GM20431 (cell line): ENCODE data around the gene OR5F1.

Experiments used
- in situ Hi-C: fragments of 300-500 bp; cut with MseI, MboI; formaldehyde crosslinking; loops from one replicate; pipeline ENCODE4 v1.15.0; 2020; ENCODE audit warnings: low sequenced_read_pairs; ENCODE audit not compliant: unreplicated experiment

The OR5F1 gene

DNA sequence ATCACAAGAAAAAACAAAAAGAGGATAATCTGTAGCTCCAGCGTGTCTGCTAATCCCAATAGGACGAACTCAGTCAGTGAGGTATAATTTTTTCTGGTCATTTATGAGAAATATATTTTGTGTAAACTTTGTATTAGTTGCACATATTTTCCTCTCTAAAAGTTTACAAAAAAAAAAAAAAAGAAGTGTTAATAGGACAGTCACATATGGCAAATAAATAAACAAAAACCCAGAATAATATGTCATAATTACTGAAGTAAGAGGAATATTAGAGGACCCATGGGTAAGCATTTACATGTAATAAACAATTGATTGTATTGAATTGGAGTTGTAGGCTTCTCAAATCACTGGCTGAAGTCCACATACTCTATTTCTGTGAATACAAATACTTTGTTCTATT lies at the start of gene OR5F1:
Gene OR5F1, minus strand, starts transcription at position 101 of the 400 bp plus-strand sequence. Its CDS starts 0 bp downstream, at position 101.
- in situ Hi-C loops: no loop called here

DNA sequence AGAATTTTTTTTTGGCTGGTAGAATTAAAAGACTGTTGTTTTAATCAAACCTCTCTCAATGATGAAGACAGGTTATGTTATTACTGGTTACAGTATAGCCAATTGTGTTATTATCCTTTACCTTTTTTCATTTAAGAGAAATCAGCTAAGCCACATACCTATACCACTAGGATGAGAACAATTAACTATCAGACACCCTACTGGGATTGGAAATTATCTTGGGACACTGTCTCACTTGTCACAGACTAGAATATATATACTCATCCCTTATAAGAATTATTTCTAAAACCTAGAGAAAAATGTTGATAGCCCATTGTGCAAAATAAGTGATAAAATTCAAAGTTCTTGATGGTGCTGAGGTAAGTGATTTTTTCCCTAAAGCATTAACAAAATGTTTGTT lies 32.9 kb upstream of the OR5F1 start, which contains the start of gene OR5AS1:
Gene OR5AS1, plus strand, starts transcription at position 301 of the 400 bp plus-strand sequence. CDS start 2,765 bp downstream, outside the sequence.
- in situ Hi-C loops: no loop called here

DNA sequence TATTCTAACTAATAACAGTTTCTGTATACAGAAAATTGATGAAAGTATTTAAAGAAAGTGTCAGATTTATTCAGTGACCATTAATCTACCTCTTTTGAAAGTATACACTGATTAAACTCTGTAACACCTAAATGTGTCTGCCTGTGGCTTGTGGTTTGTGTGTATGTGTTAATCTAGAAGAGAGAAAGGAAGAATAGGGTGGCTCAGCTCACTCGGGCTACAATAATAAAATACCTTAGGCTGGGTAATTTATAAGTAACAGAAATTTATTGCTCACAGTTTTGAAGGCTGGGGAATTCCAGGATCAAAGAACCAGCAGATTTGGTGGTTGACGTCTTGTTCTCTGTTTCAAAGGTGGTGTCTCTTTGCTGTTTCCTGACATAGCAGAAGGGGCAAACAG lies 19.4 kb upstream of the OR5F1 start:
- in situ Hi-C loops: no loop called here

DNA sequence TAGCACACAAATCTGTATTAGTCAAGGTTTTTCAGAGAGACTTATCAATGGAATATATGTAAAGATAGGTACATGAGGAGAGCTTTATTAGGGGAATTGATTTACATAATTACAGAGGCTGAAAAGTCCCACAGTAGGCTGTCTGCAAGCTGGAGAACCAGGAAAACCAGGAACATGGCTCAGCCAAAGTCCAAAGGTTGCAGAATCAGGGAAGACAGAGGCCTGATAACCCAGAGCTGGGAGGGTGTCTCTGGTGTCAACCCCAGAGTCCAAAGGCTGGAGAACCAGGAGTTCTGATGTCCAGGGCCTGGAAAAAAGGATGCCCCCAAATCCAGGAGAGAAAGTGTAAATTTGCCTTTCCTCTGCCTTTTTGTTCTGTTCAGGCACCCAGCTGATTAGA lies 16.3 kb upstream of the OR5F1 start:
- in situ Hi-C loops: no loop called here

DNA sequence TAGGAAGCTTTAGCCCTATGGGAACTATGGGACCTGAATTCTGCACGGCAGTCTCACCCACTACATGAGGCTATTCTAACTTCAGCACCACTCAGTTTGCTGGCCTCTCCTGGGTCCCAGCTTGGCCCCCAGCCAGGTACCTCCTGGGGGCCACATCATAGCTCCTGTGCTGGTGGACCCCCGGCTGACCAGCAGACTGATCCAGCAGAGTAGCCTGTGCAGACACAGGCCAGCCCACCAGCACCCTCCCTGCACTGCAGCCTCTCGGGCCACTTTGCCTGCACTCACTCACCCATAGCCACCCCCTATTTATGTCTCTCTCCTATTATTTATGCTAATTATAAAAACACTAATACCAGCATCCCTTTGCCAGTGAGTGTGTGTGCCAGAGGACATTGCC lies 23.5 kb downstream of the OR5F1 start:
- in situ Hi-C loops: no loop called here

DNA sequence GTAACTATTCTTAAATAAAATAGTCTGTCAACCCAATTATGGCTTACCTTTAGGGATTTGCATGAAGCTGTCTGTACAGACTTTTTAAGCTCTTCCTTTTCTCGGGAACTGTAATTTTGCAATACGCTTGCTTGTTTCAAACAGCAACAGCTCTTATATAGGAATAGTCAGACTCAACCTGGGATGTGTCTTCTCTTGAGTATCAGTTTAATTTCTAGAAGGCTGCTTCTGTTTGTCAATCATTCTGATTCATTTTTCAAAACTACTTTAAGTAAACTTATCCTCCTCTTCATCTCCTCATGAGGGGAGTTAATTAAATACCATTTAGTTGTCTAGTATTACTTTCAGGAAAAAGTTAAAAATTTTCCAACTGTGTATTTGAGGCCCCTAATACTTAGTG lies 24.6 kb downstream of the OR5F1 start, which contains the start of gene OR10AG1:
Gene OR10AG1, minus strand, starts transcription at position 101 of the 400 bp plus-strand sequence. Its CDS starts 38 bp downstream, at position 63.
- in situ Hi-C loops: no loop called here

DNA sequence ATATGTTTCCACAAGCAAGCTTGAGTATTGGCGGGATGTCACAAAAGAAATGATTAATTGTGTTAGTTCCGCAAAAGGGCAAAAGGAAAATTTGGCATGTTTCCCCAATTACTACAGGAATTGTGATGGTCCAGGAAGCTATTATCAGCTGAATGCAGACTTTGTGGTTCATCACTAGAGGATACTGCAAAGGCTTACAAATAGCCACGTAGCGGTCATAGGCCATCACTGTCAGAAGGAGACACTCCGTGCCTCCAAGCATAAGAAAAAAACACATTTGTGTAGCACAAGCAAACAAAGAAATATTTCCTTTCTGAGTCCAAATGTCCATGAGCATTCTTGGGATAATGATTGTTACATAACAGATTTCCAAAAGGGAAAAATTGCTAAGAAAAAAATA lies 26.5 kb downstream of the OR5F1 start:
- in situ Hi-C loops: no loop called here

DNA sequence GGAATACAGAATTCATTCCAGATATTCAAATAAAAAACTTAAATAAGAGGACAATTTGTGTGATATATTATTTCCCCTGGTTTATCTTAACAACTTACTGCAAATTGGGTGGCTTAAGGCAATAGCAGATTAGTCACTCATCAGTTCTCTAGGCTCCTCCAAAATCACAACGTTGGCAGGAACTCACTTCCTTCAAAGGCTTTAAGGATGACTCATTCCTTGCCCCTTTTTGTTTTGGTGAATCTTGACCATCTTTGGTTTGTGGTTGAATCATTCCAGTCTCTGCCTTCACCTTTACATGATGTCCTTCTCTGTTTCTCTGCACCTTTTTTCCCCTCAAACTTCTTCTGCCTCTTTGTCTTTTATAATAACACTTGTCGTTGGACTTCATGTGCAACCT lies 28.0 kb downstream of the OR5F1 start:
- in situ Hi-C loops: no loop called here

DNA sequence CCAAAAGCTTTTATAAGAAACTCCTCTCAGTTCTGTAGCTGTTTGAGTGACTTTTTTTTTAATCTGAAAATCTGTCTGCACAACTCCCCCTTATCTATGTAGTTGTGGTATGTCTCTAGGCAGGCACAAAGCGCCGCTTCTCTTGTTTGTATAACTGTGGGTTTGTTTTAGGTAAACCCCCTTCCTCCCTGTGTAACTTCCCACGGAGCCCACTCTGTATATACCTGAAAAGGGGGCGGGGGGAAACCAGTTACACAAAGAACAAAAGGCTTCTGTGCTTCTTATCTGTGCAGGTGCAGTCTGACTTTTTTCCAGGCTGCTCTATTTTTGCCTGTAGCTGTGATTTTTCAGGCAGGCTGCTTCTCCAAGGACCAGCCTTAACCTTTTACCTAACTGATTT lies 37.9 kb downstream of the OR5F1 start:
- in situ Hi-C loops: no loop called here

DNA sequence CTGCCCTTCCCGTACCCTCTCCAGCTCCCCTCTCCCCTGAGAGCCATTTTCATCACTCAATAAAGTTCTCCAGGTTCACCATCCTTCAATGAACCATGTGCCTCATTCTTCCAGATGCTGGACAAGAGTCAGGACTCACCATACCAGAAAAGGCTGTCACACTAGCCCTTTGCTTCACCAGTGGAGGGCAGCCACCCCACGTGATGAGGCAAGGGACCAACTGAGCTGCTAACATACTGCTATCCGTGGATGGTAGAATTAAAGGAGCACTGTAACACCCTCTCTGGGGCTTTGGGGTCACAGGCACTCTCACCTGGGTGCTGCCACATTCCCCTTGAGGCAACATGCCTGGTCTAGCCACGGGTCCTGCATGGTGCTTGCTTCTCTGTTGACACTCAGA lies 45.1 kb downstream of the OR5F1 start:
- in situ Hi-C loops: loop anchor here (10.0 kb wide), 1 partner anchor 825 kb away; no protein-coding TSS in a partner anchor
